ENCODE results near the gene GBX1. TPM values are rescaled to one million over a fixed set of nuclear protein-coding genes. Genes with fewer than 3 reads are reported as not detected.

Gene GBX1
- total RNA-seq, 1 donor from 2014 or later, result 2.4 TPM

GRCh38 chr7:151125846-151126481, 41.5 kb downstream of the GBX1 start:
- Mint-ChIP-seq H3K36me3 (ENCODE audit: low read depth) (peaks cover 4% of the 10 kb centered on the region), H3K27me3 (ENCODE audit: low read depth) (no peaks in the 10 kb centered on the region), H3K4me1 (peaks cover 29% of the 10 kb centered on the region), H3K9me3 (no peaks in the 10 kb centered on the region), H3K4me3 (peak overlapping the region; percentile 81), H3K27ac (ENCODE audit: unreplicated experiment) (no peak overlapping the region)
- TF ChIP-seq, protein P1, sequence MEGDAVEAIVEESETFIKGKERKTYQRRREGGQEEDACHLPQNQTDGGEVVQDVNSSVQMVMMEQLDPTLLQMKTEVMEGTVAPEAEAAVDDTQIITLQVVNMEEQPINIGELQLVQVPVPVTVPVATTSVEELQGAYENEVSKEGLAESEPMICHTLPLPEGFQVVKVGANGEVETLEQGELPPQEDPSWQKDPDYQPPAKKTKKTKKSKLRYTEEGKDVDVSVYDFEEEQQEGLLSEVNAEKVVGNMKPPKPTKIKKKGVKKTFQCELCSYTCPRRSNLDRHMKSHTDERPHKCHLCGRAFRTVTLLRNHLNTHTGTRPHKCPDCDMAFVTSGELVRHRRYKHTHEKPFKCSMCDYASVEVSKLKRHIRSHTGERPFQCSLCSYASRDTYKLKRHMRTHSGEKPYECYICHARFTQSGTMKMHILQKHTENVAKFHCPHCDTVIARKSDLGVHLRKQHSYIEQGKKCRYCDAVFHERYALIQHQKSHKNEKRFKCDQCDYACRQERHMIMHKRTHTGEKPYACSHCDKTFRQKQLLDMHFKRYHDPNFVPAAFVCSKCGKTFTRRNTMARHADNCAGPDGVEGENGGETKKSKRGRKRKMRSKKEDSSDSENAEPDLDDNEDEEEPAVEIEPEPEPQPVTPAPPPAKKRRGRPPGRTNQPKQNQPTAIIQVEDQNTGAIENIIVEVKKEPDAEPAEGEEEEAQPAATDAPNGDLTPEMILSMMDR (conservative IDR thresholded peaks at IDR 0.05), result no peak
- no peak for DNase-seq (ENCODE audit: low read depth, low spot score)

- H3K4me1 Mint-ChIP-seq, result peaks cover 29% of the 10 kb centered on the region
- TF ChIP-seq, protein P1 (conservative IDR thresholded peaks at IDR 0.05), result peak; percentile 39
- H3K4me3 Mint-ChIP-seq, result peak overlapping the region; percentile 81
- H3K9me3 Mint-ChIP-seq, result no peaks in the 10 kb centered on the region
- no peak overlapping the region for H3K27ac Mint-ChIP-seq (ENCODE audit: unreplicated experiment)
- DNase-seq (ENCODE audit: low read depth, low spot score), result peak; percentile 51
- no peaks in the 10 kb centered on the region for H3K27me3 Mint-ChIP-seq (ENCODE audit: low read depth)
- H3K36me3 Mint-ChIP-seq (ENCODE audit: low read depth), result peaks cover 4% of the 10 kb centered on the region
Observed at GRCh38 chr7:151125470-151125845, 42.0 kb downstream of the GBX1 start.

- DNase-seq (ENCODE audit: low read depth, low spot score), result no peak
- Mint-ChIP-seq H3K27ac (ENCODE audit: unreplicated experiment) (no peak overlapping the region), H3K4me3 (peak overlapping the region; percentile 81), H3K27me3 (ENCODE audit: low read depth) (no peaks in the 10 kb centered on the region), H3K36me3 (ENCODE audit: low read depth) (peaks cover 4% of the 10 kb centered on the region), H3K4me1 (peaks cover 29% of the 10 kb centered on the region), H3K9me3 (no peaks in the 10 kb centered on the region)
- TF ChIP-seq, protein P1 (conservative IDR thresholded peaks at IDR 0.05), result no peak
Observed at GRCh38 chr7:151124899-151125399, 42.5 kb downstream of the GBX1 start.

GRCh38 chr7:151124481-151124880, 43.0 kb downstream of the GBX1 start:
- Mint-ChIP-seq H3K27ac (ENCODE audit: unreplicated experiment) (no peak overlapping the region), H3K36me3 (ENCODE audit: low read depth) (peaks cover 4% of the 10 kb centered on the region), H3K9me3 (no peaks in the 10 kb centered on the region), H3K4me3 (peak overlapping the region; percentile 81), H3K27me3 (ENCODE audit: low read depth) (no peaks in the 10 kb centered on the region), H3K4me1 (peaks cover 29% of the 10 kb centered on the region)
- DNase-seq (ENCODE audit: low read depth, low spot score), result no peak
- TF ChIP-seq, protein P1 (conservative IDR thresholded peaks at IDR 0.05), result no peak

DNA sequence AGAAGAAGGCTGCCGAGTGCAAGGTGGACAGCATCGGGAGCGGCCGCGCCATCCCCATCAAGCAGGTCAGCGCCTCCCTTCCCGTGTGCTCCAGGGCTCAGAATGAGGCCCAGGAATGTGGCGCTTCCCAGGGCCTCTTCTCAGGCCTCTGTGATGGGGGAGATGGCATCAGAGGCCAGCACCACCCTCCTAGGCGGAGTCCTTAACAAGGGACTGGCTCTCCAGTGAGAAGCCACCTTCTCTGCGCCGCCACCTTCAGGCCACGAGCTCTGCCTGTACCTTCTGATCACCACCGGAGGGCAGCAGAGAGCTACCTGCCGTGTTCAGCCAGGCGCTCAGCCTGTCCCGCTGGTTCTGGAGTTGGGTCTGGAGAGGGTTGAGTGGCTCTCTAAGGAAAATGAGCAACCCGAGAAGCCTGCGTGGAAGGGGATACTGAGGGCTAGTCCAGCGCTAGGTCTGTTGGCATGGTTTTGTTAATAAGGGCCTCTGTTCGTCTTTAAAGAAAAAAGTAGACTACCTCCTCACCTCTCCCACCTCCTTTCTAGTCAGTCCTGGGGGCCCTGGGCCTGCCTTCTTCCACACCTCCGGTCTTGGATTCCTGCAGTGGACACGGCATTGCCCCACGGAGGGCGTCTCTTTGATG, 43.6 kb downstream of the GBX1 start:
- no peak overlapping the region for H3K27ac Mint-ChIP-seq (ENCODE audit: unreplicated experiment)
- peaks cover 29% of the 10 kb centered on the region for H3K4me1 Mint-ChIP-seq
- TF ChIP-seq, protein P1 (conservative IDR thresholded peaks at IDR 0.05), result peak; percentile 99
- no peaks in the 10 kb centered on the region for H3K9me3 Mint-ChIP-seq
- peak overlapping the region; percentile 80 for H3K4me3 Mint-ChIP-seq
- no peaks in the 10 kb centered on the region for H3K27me3 Mint-ChIP-seq (ENCODE audit: low read depth)
- H3K36me3 Mint-ChIP-seq (ENCODE audit: low read depth), result peaks cover 4% of the 10 kb centered on the region
- peak; percentile 85 for DNase-seq (ENCODE audit: low read depth, low spot score)
